CD4-positive, alpha-beta T cell treated with Interferon alpha-2 for 1 hour (primary cell): ENCODE measurements around the gene AAMP.
"Not testable (repeated sequence)": the region's sequence is repeated elsewhere in the genome, so short reads cannot be mapped to it uniquely, and the experiment has no call there.

ENCODE experiments used
- DNase-seq, 2 donors: peaks; one replicate each; pipeline ENCODE4 v3.0.0-alpha.2; 2020 to 2022

Gene AAMP

GRCh38 chr2:218273908-218274249, 3.9 kb upstream of the AAMP start:
- no peak for DNase-seq

- DNase-seq: not testable (repeated sequence)
Observed at GRCh38 chr2:218273214-218273907, 3.4 kb upstream of the AAMP start.

GRCh38 chr2:218272531-218273212, 2.7 kb upstream of the AAMP start:
- peak; percentile 85 to 86 for DNase-seq

- no peak for DNase-seq
Observed at GRCh38 chr2:218271865-218272530, 2.1 kb upstream of the AAMP start.

GRCh38 chr2:218271487-218271797, 1.5 kb upstream of the AAMP start:
- DNase-seq: no peak

DNA sequence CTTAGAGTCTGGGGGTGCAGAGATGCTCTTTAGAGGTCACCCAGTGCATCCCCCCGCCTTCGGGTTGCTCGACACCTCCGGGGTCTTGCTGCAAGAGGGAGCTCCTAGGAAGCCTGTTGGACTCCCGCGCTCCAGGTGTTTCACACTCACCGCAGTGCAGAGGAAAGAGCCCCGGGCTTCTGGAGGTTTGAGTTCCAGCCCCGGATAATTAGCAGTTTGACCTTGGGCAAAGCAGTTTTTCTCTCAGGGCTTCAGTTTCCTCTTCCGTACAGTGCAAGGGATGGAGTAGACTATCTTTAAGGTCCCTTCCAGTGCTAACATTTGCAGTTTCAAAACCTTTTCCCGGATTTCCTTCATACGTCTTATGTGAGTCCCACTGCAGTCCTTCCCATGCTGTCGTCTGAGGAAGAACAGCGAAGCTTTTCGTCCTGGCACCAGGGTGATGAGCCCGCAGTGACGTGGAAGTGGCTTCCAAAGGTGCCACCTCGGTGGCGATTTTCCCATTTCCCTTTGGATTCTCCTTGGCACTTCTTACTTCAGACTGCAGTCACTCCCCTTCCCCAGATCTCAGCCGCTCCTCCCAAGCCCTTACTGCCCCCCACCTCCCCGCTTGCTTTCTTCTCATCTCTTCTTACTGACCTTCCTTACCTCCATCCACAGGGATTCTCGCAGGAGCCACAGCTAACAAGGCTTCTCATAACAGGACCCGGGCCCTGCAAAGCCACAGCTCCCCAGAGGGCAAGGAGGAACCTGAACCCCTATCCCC, 967 bp upstream of the AAMP start:
- no peak for DNase-seq

GRCh38 chr2:218267259-218267658, 2.7 kb downstream of the AAMP start:
- DNase-seq: no peak

- no peak for DNase-seq
Observed at GRCh38 chr2:218266316-218266979, 3.5 kb downstream of the AAMP start.

DNA sequence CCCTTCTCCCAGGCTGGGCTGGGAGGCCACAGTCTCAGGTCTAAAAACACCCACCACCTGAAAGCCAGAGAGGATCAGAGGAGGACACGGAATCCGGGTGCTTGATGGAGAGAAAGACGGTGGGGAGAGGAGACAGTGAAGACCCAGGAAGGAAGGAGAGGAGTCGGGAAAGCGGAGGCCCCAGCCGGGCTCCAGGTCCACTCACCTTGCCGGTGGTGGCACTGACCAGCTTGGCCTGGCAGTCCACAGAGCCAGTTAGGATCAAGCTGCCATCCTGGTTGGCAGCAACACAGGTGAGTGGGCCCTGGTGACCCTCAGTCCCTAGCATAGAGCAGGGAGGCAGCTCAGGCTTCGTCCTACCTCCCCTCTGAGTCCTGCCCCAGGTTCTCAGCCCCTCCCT, 4.3 kb downstream of the AAMP start:
- no peak for DNase-seq

- no peak for DNase-seq
Observed at GRCh38 chr2:218264773-218265561, 5.0 kb downstream of the AAMP start.

- DNase-seq: peak in 1 of 2 donors; percentile 28
Observed at GRCh38 chr2:218263817-218264641, 5.9 kb downstream of the AAMP start.

GRCh38 chr2:218262631-218263586, 7.0 kb downstream of the AAMP start:
- DNase-seq: no peak

- DNase-seq: no peak
Observed at GRCh38 chr2:218262237-218262600, 7.7 kb downstream of the AAMP start.

- no peak for DNase-seq
Observed at GRCh38 chr2:218261423-218262236, 8.3 kb downstream of the AAMP start.

- no peak for DNase-seq
Observed at GRCh38 chr2:218260742-218261422, 9.1 kb downstream of the AAMP start, which contains the start of gene GPBAR1. Gene GPBAR1 (plus strand): TSS chr2:218261015. CDS start chr2:218262725, 1,710 bp downstream.

DNA sequence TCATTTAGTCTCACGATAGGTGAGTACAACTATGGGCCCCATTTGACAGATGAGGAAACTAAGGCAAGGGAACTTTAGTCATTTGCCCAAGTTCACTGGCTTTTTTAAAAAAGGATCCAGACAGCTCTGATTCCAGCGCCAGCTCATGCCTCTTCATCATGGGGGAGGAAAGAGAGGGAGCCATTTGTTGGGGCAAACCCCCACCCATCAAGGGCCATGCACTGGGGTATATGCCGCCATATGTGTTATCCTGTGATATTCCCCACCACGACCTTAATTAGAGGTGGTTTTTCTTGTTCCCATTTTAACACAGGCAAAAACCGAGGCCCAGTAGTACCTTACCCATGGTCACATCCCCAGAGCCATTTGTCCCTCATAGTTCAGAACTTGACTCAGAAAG, 9.8 kb downstream of the AAMP start:
- DNase-seq: no peak

- no peak for DNase-seq
Observed at GRCh38 chr2:218259099-218259961, 10.6 kb downstream of the AAMP start.
